ENCODE data around the gene SEMA6D. TPM values are rescaled to one million over a fixed set of nuclear protein-coding genes. Genes with fewer than 3 reads are reported as not detected.

The SEMA6D gene
- total RNA-seq, 1 experiment from 2014 or later: 0.91 TPM

- no TSS peak for BruUV-seq (replicated peaks)
- TF ChIP-seq EZH2 (IDR thresholded peaks at IDR 0.05; ENCODE audit: low read length, unreplicated experiment) (no peak), EZH2phosphoT487 (IDR thresholded peaks at IDR 0.05; ENCODE audit: borderline replicate concordance, low read length) (no peak), CTCF (conservative IDR thresholded peaks at IDR 0.05; ENCODE audit: low read depth, low read length) (no peak)
- H3K4me3 ChIP-seq (ENCODE audit: low read length): no peak overlapping the region
- intact Hi-C loops (cut with micrococcal nuclease): no loop called here
- no peaks in the 10 kb centered on the region for H3K9me2 ChIP-seq (replicated peaks; ENCODE audit: low read length)
- no peaks in the 10 kb centered on the region for H4K20me1 ChIP-seq (ENCODE audit: low read length)
- H3K9me3 ChIP-seq (ENCODE audit: low read length): no peaks in the 10 kb centered on the region
- no peaks in the 10 kb centered on the region for H3K79me2 ChIP-seq (ENCODE audit: low read length)
- POLR2A ChIA-PET (ENCODE audit: unreplicated experiment): no interaction called here
- H3K9ac ChIP-seq (ENCODE audit: low read length): no peak overlapping the region
- no peak overlapping the region for H3K27ac ChIP-seq (ENCODE audit: low read length)
- CTCF ChIA-PET: no interaction called here
- H2AFZ ChIP-seq (ENCODE audit: low read length): no peak overlapping the region
- H3F3A ChIP-seq (ENCODE audit: low read length, unreplicated experiment): no peaks in the 10 kb centered on the region
- no peaks in the 10 kb centered on the region for H3K36me3 ChIP-seq (ENCODE audit: low read depth, low read length)
- no peak overlapping the region for H3K4me2 ChIP-seq (ENCODE audit: low read length)
- H3K27me3 ChIP-seq (ENCODE audit: low read length): no peaks in the 10 kb centered on the region
- DNase-seq (no peak), ATAC-seq (no peak)
- peaks cover 29% of the 10 kb centered on the region for H3K4me1 ChIP-seq (ENCODE audit: insufficient read depth, low read length)
Observed at GRCh38 chr15:47813748-47814384, 96.6 kb downstream of the SEMA6D start.

GRCh38 chr15:47814620-47815019 lies 97.3 kb downstream of the SEMA6D start:
- H3F3A ChIP-seq (ENCODE audit: low read length, unreplicated experiment): no peaks in the 10 kb centered on the region
- H4K20me1 ChIP-seq (ENCODE audit: low read length): no peaks in the 10 kb centered on the region
- H3K9me2 ChIP-seq (replicated peaks; ENCODE audit: low read length): no peaks in the 10 kb centered on the region
- H3K27ac ChIP-seq (ENCODE audit: low read length): no peak overlapping the region
- intact Hi-C loops (cut with micrococcal nuclease): no loop called here
- BruUV-seq (replicated peaks): no TSS peak
- no peak for ATAC-seq
- DNase-seq: no peak
- no peaks in the 10 kb centered on the region for H3K36me3 ChIP-seq (ENCODE audit: low read depth, low read length)
- H2AFZ ChIP-seq (ENCODE audit: low read length): no peak overlapping the region
- CTCF ChIA-PET: no interaction called here
- no peaks in the 10 kb centered on the region for H3K9me3 ChIP-seq (ENCODE audit: low read length)
- TF ChIP-seq EZH2 (IDR thresholded peaks at IDR 0.05; ENCODE audit: low read length, unreplicated experiment): no peak
- no peak for TF ChIP-seq CTCF (conservative IDR thresholded peaks at IDR 0.05; ENCODE audit: low read depth, low read length)
- no peak for TF ChIP-seq EZH2phosphoT487 (IDR thresholded peaks at IDR 0.05; ENCODE audit: borderline replicate concordance, low read length)
- H3K79me2 ChIP-seq (ENCODE audit: low read length): no peaks in the 10 kb centered on the region
- POLR2A ChIA-PET (ENCODE audit: unreplicated experiment): no interaction called here
- H3K9ac ChIP-seq (ENCODE audit: low read length): no peak overlapping the region
- H3K4me3 ChIP-seq (ENCODE audit: low read length): no peak overlapping the region
- no peaks in the 10 kb centered on the region for H3K27me3 ChIP-seq (ENCODE audit: low read length)
- H3K4me2 ChIP-seq (ENCODE audit: low read length): no peak overlapping the region
- peaks cover 31% of the 10 kb centered on the region for H3K4me1 ChIP-seq (ENCODE audit: insufficient read depth, low read length)

- H4K20me1 ChIP-seq (ENCODE audit: low read length): no peaks in the 10 kb centered on the region
- H3K27me3 ChIP-seq (ENCODE audit: low read length): no peaks in the 10 kb centered on the region
- no peaks in the 10 kb centered on the region for H3K9me2 ChIP-seq (replicated peaks; ENCODE audit: low read length)
- no peaks in the 10 kb centered on the region for H3K9me3 ChIP-seq (ENCODE audit: low read length)
- BruUV-seq (replicated peaks): no TSS peak
- H3K79me2 ChIP-seq (ENCODE audit: low read length): no peaks in the 10 kb centered on the region
- no peak for TF ChIP-seq EZH2 (IDR thresholded peaks at IDR 0.05; ENCODE audit: low read length, unreplicated experiment)
- no peak overlapping the region for H3K4me3 ChIP-seq (ENCODE audit: low read length)
- H3K36me3 ChIP-seq (ENCODE audit: low read depth, low read length): no peaks in the 10 kb centered on the region
- ATAC-seq: no peak
- H3K9ac ChIP-seq (ENCODE audit: low read length): no peak overlapping the region
- H3K4me1 ChIP-seq (ENCODE audit: insufficient read depth, low read length): peaks cover 24% of the 10 kb centered on the region
- no peak overlapping the region for H2AFZ ChIP-seq (ENCODE audit: low read length)
- H3K27ac ChIP-seq (ENCODE audit: low read length): no peak overlapping the region
- H3K4me2 ChIP-seq (ENCODE audit: low read length): no peak overlapping the region
- intact Hi-C loops (cut with micrococcal nuclease): no loop called here
- POLR2A ChIA-PET (ENCODE audit: unreplicated experiment): no interaction called here
- DNase-seq: no peak
- no peaks in the 10 kb centered on the region for H3F3A ChIP-seq (ENCODE audit: low read length, unreplicated experiment)
- CTCF ChIA-PET: no interaction called here
Observed at GRCh38 chr15:47817969-47818548, 100.8 kb downstream of the SEMA6D start.
